Measurements from ENCODE around the gene DMD. TPM values are rescaled to one million over a fixed set of nuclear protein-coding genes. Genes with fewer than 3 reads are reported as not detected.
"Not testable (repeated sequence)": the region's sequence is repeated elsewhere in the genome, so short reads cannot be mapped to it uniquely, and the experiment has no call there.

Gene DMD
- polyA plus RNA-seq, 4 donors: 15.1 to 19.3 (median 17.7) TPM

DNA sequence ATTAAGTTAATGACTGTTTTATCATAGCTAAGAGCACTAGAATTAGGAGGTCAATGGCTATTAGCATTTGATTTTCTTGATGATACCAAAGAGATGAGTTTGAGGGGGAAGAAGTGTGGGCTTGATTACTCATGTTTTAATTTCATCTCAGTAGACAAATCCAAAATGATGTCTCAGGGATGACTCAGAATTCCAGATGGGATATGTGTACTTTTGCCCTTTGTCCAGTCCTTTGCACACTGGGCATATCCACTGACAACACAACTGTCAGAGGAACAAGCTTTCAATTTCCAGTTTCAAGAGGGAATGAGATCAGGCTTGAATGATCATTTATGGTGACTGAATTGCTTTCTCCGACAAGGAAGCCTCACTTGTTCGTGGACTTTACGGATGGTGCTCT is 1814.2 kb downstream of the DMD start:
- no peak for DNase-seq (ENCODE audit: low read depth in 4 of 4, low spot score in 3 of 4)

DNA sequence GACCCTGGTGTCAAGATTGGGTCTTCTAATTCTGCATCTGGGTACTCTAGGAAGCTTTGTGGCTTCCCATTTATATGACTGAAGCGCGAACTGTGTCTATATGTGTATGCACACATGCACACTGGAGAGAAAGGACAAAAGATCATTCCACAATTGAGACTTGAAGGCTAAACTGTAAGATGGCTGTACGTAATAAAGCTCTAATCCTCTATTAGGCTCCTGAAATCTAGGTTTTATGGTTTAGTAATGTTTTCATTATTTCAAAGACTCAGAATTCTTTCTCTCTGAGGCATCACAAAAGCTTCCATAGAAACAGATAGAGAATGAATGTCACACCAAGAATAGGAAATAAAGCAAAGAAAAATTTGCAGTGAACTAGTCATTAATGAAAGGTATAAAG is 1818.8 kb downstream of the DMD start:
- DNase-seq (ENCODE audit: low read depth in 4 of 4, low spot score in 3 of 4): no peak

DNA sequence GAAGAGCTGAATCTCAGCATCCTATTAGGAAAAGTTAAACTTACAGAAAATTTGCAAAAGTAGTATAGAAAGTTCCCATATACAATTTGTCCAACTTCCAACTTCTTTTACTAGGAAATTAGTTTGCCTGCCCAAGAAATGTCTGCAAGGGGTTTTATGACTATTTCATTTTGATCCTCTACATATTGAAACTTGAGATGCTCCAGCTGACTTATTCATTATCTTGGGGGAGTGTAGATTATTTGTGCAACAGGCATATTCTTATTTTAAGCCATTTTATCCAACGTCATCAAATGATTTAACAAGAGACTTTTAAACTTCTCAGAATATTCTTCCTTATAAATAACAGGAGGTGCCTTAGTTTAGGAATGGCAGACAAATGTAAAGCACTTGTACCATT is 1822.4 kb downstream of the DMD start:
- DNase-seq (ENCODE audit: low read depth in 4 of 4, low spot score in 3 of 4): no peak

DNA sequence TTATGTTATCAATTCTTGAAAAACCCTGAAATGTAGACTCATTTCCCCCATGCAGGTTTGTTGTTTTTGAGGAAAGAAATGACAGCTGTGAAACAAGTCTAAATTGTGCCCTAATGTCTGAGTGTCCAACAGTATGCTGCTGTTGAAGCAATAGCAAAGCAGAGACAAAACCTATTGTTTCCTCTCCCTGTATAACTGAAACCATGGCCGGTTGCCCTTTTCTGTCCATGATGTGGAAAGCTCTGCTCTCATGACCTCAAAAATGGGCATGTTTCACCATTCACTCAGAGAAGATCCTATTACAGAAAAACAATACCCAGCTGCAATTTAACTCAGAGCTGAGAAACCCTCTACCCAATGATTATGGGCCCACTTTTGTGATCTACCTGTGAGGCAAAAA is 1826.9 kb downstream of the DMD start:
- DNase-seq (ENCODE audit: low read depth in 4 of 4, low spot score in 3 of 4): no peak

DNA sequence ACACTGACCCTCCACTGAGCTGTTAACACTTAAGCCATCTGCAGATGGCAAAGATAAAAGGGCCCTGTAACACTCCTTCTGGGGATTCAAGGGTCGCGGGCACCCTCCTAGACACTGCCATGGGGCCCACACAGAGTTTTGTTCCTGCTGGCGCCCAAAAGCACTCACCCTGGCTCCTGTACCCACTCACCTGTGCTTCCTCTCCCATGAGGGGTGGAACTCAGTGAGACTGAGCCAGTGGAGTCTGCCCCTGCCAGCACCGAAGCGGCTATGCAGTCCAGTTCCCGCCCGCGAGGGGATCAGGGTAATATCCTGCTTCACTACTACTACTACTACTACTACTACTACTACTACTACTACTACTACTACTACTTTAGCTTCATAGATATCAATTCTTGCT is 1827.4 kb downstream of the DMD start:
- no peak for DNase-seq (ENCODE audit: low read depth in 4 of 4, low spot score in 3 of 4)

DNA sequence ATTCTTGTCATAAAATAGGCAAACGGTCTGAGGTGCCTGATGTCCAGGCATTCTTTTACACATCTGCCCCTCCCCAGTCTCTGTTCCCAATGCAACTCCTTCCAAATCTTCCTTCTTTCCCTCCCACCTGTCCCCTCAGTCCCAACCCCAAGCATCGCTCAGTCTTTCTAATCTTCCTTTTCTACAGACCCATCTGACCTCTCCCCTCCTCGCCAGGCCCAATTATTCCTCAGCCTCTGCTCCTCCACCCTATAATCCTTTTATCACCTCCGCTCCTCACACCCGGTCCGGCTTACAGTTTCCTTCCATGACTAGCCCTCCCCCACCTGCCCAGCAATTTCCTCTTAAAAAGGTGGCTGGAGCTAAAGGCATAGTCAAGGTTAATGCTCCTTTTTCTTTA is 1832.4 kb downstream of the DMD start:
- DNase-seq (ENCODE audit: low read depth in 4 of 4, low spot score in 3 of 4): not testable (repeated sequence)

DNA sequence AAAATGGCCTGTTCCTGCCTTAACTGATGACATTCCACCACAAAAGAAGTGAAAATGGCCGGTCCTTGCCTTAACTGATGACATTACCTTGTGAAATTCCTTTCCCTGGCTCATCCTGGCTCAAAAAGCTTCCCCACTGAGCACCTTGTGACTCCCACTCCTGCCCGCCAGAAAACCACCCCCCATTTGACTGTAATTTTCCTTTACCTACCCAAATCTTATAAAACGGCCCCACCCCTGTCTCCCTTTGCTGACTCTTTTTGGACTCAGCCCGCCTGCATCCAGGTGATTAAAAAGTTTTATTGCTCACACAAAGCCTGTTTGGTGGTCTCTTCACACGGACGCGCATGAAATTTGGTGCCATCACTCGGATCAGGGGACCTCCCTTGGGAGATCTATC is 1833.5 kb downstream of the DMD start:
- DNase-seq (ENCODE audit: low read depth in 4 of 4, low spot score in 3 of 4): not testable (repeated sequence)

DNA sequence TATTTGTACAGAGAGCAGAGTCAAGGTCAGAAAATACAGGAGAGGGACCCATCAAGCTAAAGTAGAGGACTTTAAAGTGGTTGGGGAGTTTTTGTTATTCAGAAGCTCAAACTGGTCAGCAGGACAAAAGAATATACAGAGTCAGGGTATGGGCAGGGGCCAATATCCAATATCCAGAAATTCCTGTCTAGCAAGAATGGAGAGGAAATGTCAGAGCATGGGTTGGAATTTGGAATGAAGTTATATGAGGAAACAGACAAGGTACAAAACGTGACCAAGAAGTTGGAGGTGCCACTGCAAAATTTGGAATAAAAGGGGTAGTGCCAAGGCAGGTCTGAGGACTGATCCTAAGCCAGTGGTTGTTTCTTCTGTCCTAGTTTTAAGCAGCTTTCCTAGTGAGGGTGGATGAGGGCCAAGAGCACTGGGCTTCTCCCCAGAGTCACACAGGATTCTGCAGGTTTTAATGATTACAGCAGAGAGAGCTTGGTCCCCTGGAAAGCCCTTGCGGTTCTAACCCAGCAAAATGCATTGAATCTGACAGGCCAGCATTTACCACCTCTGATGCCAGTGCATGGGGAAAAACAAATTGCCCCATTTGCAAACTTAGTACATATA is 1834.8 kb downstream of the DMD start:
- no peak for DNase-seq (ENCODE audit: low read depth in 4 of 4, low spot score in 3 of 4)

DNA sequence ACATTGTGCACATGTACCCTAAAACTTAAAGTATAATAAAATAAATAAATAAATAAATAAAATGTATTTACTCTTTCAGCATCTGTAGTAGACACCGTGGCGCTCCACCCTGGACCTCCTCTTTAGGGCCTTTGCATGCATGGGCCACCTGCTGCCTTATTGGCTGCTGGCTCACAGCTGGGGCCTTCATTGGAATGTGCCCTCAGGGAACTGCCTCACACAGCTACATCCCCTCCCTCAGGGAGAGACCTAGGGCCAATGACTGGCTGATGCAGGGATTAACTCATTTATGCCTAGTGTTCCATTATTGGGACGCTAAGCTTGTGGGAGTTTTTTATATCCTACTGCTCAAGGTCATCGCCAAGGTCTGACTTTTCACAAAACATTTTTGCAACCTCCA is 1836.6 kb downstream of the DMD start:
- no peak for DNase-seq (ENCODE audit: low read depth in 4 of 4, low spot score in 3 of 4)

DNA sequence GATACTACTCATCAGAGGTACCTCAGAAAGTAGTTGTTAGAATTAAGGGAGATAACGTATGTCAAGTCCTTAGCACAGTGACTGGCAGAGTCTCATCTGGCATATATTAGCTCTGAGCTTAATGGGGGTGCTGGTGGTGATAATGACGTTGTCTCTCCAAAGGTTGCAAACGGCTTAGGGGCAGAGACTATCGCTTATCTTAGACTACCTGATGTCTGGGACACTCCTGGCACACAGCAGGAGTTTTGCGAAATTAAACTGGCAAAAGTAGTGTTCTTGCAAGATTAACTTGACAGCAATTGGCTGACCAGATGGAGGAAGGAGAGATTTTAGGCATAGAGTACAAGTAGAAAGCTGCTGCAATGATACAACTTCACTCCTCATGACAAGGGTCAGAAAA is 1839.4 kb downstream of the DMD start:
- DNase-seq (ENCODE audit: low read depth in 4 of 4, low spot score in 3 of 4): no peak

DNA sequence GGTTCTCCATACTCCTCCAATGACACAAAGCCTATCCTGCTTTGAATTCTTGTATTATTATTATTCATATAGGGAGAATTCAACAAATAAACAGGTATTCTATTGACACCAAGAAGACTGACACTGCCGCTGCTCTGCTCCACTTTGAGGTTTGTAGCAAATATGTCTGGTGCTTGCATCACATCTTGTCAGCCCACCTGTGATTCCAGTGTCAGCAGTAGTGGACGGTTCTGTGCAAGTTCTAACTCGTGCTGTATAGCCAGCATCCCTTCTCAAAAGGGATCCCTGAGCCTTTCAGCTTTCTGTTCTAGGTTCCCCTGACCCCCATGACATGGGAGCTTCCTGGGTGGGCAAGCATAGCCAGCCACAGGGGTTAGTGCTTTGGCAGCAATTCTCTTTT is 1843.5 kb downstream of the DMD start:
- no peak for DNase-seq (ENCODE audit: low read depth in 4 of 4, low spot score in 3 of 4)

DNA sequence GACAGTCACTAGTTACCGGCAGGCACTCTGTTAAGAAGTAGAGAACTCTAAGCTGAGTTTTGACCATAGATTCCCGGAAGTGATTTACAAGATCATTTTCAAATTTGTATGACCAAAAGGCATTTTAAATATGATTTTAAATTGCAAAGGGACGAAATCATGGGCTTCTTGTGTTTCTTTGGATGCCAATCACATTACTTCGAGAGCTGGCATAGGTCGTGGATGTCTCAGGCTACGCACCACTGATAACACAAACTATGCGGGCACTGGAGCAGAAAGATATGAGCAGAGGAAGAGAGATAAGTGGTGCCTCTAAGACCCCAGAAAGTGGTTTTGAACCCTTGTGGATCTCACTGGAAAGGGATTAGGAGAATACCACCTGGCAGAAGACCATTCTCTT is 1845.3 kb downstream of the DMD start:
- DNase-seq (ENCODE audit: low read depth in 4 of 4, low spot score in 3 of 4): no peak

DNA sequence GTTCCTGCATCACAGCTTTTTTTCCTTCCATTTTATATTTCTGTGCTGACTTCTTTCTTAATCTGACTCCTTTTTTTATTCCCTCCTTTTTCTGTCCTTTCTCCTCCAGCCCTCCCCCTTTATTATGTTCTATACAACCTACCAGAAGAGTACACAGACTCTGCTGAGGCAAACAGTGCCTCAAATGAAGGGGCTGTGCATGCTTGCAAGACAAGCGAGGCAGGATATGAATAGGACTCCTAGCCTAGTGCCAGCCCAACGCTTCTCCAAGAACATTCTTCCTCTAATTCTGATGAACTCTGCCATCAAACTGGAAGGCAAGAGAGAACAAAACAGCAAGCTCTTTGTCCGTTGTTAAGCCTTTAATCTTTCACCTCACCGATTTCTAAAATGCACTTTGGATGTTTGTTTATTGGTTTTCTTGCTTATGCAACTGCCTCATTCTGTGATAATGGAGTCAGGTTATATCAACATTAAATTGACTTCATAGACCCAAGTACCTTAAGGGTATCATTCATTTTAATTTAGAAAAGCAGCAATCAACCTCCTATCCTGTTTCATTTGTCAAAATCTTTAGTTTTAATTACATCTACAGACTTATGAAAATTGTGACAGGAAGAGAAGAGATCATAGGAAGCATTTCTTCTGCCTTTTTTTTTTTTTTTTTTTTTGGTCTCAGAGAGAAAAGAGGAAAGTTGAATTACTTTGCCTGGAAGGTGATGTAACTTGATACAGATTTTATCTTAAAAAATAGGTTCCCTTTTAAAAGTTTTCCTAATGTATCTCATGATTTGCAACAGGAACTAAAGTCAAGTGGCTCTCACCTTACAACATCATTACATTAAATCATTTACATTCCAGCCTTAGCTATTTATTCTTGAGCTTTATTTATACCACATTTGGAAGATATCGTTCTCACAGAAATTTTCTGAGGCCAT is 1854.8 kb downstream of the DMD start:
- no peak for DNase-seq (ENCODE audit: low read depth in 4 of 4, low spot score in 3 of 4)

DNA sequence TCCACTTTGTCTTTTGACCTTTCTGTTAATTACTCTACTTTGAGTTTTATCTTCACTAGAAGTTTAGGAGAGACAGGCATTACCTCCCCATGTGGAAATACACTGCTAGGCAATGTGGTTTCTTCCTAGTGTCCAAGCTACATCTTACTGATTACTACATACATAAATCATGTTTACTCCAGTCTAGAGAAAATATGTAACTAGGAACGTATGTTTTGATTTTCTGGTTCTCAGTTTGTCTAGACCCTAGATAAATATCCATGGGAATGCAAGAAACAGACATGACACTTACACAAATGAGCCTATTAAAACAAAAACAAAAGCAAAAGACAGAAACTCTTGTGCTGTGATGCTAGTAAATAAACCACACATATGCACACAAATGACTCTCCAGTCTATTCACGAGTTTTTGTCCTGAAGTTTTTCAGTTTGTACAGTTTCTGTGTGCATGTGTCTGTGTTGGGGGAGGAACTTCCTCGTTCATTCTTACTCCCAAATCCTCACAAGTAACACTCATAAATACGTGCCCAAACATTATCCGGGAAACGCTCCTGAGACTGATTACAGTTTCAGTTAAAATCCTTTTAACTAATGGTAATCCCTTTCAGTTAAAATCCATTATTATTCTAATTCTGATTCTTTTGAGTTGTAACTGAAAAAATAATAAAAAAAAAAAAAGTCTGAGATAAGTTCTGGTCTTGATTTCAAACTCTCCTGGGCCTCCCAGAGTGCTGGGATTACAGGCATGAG is 1856.0 kb downstream of the DMD start:
- no peak for DNase-seq (ENCODE audit: low read depth in 4 of 4, low spot score in 3 of 4)

DNA sequence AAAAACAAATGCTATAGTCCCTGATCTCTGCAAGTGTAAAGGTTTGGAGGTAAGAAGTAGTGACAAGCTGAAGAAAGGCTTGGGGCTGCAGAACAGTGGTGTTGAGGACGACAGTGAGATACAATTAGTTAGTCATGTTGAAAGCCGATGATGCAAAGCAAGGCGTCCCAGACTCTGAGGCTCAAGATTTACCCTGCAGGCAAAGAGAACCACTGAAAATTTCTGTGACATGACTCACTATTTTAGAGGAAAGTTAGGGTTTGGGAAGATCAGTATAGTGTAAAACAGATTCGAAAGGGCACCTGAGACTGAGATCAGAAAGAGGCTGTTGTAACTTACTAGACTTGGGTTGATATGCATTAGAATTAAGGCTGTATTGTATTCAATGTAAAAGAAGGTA is 1858.3 kb downstream of the DMD start:
- DNase-seq (ENCODE audit: low read depth in 4 of 4, low spot score in 3 of 4): no peak

DNA sequence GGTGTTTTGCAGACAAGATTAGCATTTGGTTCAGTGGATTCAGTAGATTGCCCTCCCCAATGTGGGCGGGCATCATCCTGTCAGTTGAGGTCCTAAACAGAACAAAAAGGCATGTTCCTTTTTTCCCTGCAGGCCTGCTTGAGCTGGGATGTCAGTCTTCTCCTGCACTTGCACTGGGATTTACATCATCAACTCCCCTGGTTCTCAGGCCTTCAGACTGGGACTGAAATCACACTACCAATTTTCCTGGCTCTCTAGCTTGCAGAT is 1860.6 kb downstream of the DMD start:
- no peak for DNase-seq (ENCODE audit: low read depth in 4 of 4, low spot score in 3 of 4)

DNA sequence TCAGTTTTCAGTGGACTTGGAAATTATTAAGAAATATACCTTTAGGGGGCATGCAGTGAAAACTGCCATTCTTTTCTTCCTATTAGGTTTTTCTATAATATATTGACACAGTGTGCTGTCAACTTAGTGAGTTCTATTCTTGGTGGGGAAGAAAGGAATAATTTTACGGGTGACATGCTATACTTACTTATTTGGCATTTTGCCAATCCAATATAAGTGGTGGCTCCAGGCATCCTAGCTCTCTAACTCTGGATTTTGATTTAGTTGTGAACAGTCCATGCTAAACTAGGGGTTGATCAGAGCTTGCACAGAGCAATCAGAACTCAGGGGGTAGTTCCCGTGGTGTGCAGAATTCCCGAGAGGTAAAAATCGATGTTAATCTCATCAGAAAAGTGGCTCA is 1861.8 kb downstream of the DMD start:
- no peak for DNase-seq (ENCODE audit: low read depth in 4 of 4, low spot score in 3 of 4)

DNA sequence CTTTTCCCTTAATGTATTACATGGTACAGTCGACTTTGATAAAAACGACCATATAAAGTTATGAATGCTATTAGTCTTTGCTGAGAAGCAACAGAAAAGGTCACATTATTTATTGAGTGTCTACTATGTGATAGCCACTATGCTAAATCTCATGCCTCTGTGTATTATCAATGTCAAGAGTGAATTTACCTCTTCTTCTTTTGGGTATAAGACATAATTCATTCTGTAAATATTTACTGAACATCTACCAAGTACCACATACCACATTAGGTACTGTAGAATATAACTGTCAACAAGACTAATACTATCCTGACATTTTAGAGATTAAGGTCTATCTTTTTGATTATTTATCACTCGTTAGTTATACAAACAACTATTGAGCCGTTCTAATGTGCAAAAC is 1870.8 kb downstream of the DMD start:
- DNase-seq (ENCODE audit: low read depth in 4 of 4, low spot score in 3 of 4): no peak

DNA sequence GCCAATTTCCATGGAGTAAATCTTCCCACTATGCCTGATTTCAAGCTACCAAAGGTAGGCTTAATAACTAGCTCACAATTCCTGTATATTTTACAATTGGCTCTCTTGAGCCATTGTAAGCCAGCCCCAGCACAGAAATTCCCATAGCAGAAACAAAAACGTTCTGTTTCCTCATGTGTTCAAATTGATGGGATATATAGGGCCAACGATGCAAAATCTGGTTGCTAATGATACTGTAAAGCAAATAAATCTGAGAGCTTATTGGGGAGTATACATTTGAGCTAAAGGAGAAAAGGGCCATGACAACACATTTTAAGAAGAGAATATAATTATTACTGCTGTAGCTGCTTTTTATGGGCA is 1872.4 kb downstream of the DMD start:
- no peak for DNase-seq (ENCODE audit: low read depth in 4 of 4, low spot score in 3 of 4)

DNA sequence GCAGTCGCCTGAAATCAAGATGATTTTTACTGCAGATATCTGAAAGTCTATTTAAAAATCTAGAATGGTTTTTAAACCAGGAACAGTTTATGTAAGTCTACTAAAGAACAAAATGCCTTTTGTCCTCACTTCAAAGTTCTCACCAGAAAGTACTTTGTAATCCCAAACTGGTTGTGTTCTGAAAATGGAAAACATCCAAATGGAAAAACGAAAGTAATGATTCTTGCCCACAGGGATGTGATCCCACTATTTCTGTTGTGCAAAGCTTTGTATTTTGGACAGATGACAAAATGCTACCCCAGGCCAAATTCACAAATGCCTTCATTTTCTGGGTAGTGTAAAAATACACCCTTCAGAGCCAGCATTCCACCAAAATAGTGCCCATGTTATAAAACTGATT is 1874.0 kb downstream of the DMD start:
- no peak for DNase-seq (ENCODE audit: low read depth in 4 of 4, low spot score in 3 of 4)

DNA sequence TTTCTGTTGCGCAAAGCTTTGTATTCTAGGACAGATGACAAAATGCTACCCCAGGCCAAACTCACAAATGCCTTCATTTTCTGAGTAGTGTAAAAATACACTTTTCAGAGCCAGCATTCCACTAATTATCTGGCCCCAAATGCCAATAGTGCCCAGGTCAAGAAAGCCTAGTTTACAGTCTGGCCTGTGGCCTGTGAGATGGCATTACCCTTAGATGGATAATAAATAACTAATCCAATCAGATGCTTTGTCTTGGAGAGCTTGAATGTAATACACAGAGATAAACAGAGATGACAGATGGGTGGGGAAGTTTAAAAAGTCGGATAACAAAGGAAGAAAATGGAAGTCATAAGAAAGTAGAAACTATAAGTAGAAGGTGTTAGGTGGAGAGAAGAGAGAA is 1874.9 kb downstream of the DMD start:
- no peak for DNase-seq (ENCODE audit: low read depth in 4 of 4, low spot score in 3 of 4)

DNA sequence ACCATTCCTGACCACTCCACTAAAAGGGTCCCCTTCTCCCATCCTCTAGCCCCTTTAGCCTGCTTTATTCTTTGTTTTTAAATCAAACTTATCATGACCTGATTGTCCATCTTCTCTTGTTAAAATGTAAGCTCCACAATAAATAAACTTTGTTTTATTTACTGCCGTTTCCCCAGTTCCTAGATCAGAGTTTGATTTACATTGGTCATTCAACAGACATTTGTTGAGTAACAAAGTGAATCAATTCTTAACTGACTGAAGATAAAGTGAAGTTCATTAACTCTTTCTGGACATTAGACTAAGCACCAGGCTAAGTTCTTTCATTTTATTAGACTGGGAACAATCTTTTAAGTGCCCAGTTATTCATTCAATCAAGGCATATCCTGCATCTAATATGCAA is 1876.4 kb downstream of the DMD start:
- no peak for DNase-seq (ENCODE audit: low read depth in 4 of 4, low spot score in 3 of 4)

All from right renal pelvis (tissue), 4 donors.